ENCODE data around the gene ITPRIP.

The ITPRIP gene

GRCh38 chr10:104340641-104341040, 2.4 kb upstream of the ITPRIP start:
- no peak for DNase-seq

- no peak for DNase-seq
Observed at GRCh38 chr10:104340111-104340526, 1.9 kb upstream of the ITPRIP start.

GRCh38 chr10:104339469-104340110, 1.3 kb upstream of the ITPRIP start:
- DNase-seq: no peak

GRCh38 chr10:104337521-104337984, 712 bp downstream of the ITPRIP start:
- DNase-seq: no peak

- DNase-seq: no peak
Observed at GRCh38 chr10:104336821-104337467, 1.3 kb downstream of the ITPRIP start.

- DNase-seq: no peak
Observed at GRCh38 chr10:104334965-104335650, 3.2 kb downstream of the ITPRIP start.

GRCh38 chr10:104334561-104334960, 3.7 kb downstream of the ITPRIP start:
- DNase-seq: no peak

- no peak for DNase-seq
Observed at GRCh38 chr10:104333728-104334373, 4.4 kb downstream of the ITPRIP start.

- DNase-seq: no peak
Observed at GRCh38 chr10:104333032-104333727, 5.1 kb downstream of the ITPRIP start.

GRCh38 chr10:104332243-104333031, 5.8 kb downstream of the ITPRIP start:
- no peak for DNase-seq

GRCh38 chr10:104331208-104331838, 6.9 kb downstream of the ITPRIP start:
- no peak for DNase-seq

- no peak for DNase-seq
Observed at GRCh38 chr10:104330168-104331110, 7.8 kb downstream of the ITPRIP start.

- peak; percentile 74 for DNase-seq
Observed at GRCh38 chr10:104329735-104330134, 8.5 kb downstream of the ITPRIP start.

- DNase-seq: peak; percentile 74
Observed at GRCh38 chr10:104328896-104329710, 9.2 kb downstream of the ITPRIP start.

- no peak for DNase-seq
Observed at GRCh38 chr10:104328646-104328895, 9.7 kb downstream of the ITPRIP start.

- no peak for DNase-seq
Observed at GRCh38 chr10:104327745-104328645, 10.3 kb downstream of the ITPRIP start.

GRCh38 chr10:104326991-104327610, 11.2 kb downstream of the ITPRIP start:
- no peak for DNase-seq

All from GOT3 (cell line).